CD4-positive, alpha-beta T cell (primary cell): ENCODE results near the gene TC2N. TPM values are rescaled to one million over a fixed set of nuclear protein-coding genes. Genes with fewer than 3 reads are reported as not detected.

Source experiments
- ATAC-seq: fragments of 200-7000 bp; cut with Tn5 transposase; one replicate; pipeline ENCODE4 v1.10.0; 2022; ENCODE audit warnings: mild to moderate bottlenecking; ENCODE audit not compliant: poor library complexity
- CTCF ChIA-PET: fragments of 350-600 bp; sonication (Branson Sonifier 250); formaldehyde crosslinking; loops from one replicate; lab custom pipeline; 2021; ENCODE audit warnings: antibody characterized with exemption, inconsistent platforms; lab: Charles Lee
- POLR2A ChIA-PET: fragments of 350-600 bp; sonication (Branson Sonifier 250); formaldehyde crosslinking; loops from one replicate; lab custom pipeline; 2021; ENCODE audit warnings: antibody characterized with exemption, inconsistent platforms; lab: Charles Lee
- DNase-seq, 14 experiments: peaks; one replicate each; pipeline ENCODE4 v3.0.0-alpha.2; 2013 to 2020; ENCODE audit warnings: mixed read lengths in 2 of 14
- H3K27ac ChIP-seq, 2 donors: one replicate each; pipeline versions ENCODE4 v1.5.1 to v1.7.0; 2013; ENCODE audit warnings: low read length in 2 of 2, low read depth in 1 of 2, mild to moderate bottlenecking in 1 of 2
- H3K27me3 ChIP-seq, 2 experiments: 1 replicate in 1 of 2; 2 replicates in 1 of 2; pipeline versions ENCODE4 v1.6.1 to v1.7.0; 2013; ENCODE audit warnings: low read length in 2 of 2, control low read depth in 1 of 2, mild to moderate bottlenecking in 1 of 2, moderate library complexity in 1 of 2; ENCODE audit not compliant: insufficient read depth in 2 of 2, control insufficient read depth in 1 of 2
- H3K36me3 ChIP-seq: one replicate; pipeline ENCODE4 v1.6.1; 2013; ENCODE audit warnings: low read length, control low read depth; ENCODE audit not compliant: insufficient read depth
- H3K4me1 ChIP-seq: one replicate; pipeline ENCODE4 v1.6.1; 2013; ENCODE audit warnings: low read length, control low read depth; ENCODE audit not compliant: insufficient read depth
- H3K4me3 ChIP-seq: one replicate; pipeline ENCODE4 v1.5.1; 2013; ENCODE audit warnings: mild to moderate bottlenecking, low read length, moderate library complexity
- H3K9me3 ChIP-seq, 2 experiments: 1 replicate in 1 of 2; 2 replicates in 1 of 2; pipeline versions ENCODE4 v1.6.1 to v1.7.0; 2013; ENCODE audit warnings: low read length in 2 of 2, mild to moderate bottlenecking in 2 of 2, control low read depth in 1 of 2, moderate library complexity in 1 of 2; ENCODE audit not compliant: control insufficient read depth in 1 of 2, insufficient read depth in 1 of 2
- H3K27ac Mint-ChIP-seq: one replicate; pipeline ENCODE4 v1.8.0; 2020; ENCODE audit warnings: mixed read lengths
- H3K27me3 Mint-ChIP-seq: one replicate; pipeline ENCODE4 v1.8.0; 2021; ENCODE audit warnings: mixed read lengths
- H3K36me3 Mint-ChIP-seq: one replicate; pipeline ENCODE4 v1.8.0; 2021; ENCODE audit warnings: low read depth, mixed read lengths
- H3K4me1 Mint-ChIP-seq: one replicate; pipeline ENCODE4 v1.8.0; 2021; ENCODE audit warnings: low read depth, mixed read lengths
- H3K4me3 Mint-ChIP-seq: one replicate; pipeline ENCODE4 v1.8.0; 2020; ENCODE audit warnings: mild to moderate bottlenecking, mixed read lengths
- H3K9me3 Mint-ChIP-seq: one replicate; pipeline ENCODE4 v1.8.0; 2020; ENCODE audit warnings: mixed read lengths
- CTCF ChIP-seq: fragments of 200-600 bp; IDR thresholded peaks from one replicate; pipeline ENCODE4 v1.8.0; 2022; ENCODE audit warnings: antibody characterized with exemption, mild to moderate bottlenecking
- intact Hi-C, 2 experiments: fragments of 100-400 bp; cut with DNase I in 1 of 2; cut with micrococcal nuclease in 1 of 2; formaldehyde crosslinking; loops; one replicate each; pipeline versions ENCODE4 v1.15.1 to v1.9.0; 2023 to 2025; cut with DNase I, micrococcal nuclease
- total RNA-seq, 174 experiments: library from RNA in 2 of 174; stranded (reverse) in 2 of 174; gene quantifications; one replicate each; pipeline ENCODE4 v1.2.3 and lab custom pipeline; 2021 to 2026

Gene TC2N
- total RNA-seq, 2 experiments from 2014 or later = 129 to 138 TPM

- CTCF ChIA-PET = interaction anchor here (0.7 kb wide), 1 partner anchor 17 kb away, joined by 3 read pairs; no protein-coding TSS in a partner anchor
- Histone ChIP-seq H3K9me3 (no peaks in the 10 kb centered on the region), H3K27ac (peak overlapping the region; percentile 31 to 40), H3K4me1 (peaks cover 53% of the 10 kb centered on the region), H3K4me3 (no peak overlapping the region), H3K36me3 (no peaks in the 10 kb centered on the region), H3K27me3 (no peaks in the 10 kb centered on the region)
- POLR2A ChIA-PET = interaction anchor here (1.0 to 5.3 kb wide), 5 partner anchors 17 to 27 kb away, joined by 5 to 45 read pairs (median 7); partner anchors contain the start of gene TC2N
- DNase-seq (peak in 2 of 14 experiments; percentile 25 to 33), ATAC-seq (no peak)
- TF ChIP-seq CTCF = no peak
- Mint-ChIP-seq H3K27me3 (no peaks in the 10 kb centered on the region), H3K27ac (peak overlapping the region; percentile 83), H3K4me1 (peaks cover 53% of the 10 kb centered on the region), H3K4me3 (peak overlapping the region; percentile 31), H3K36me3 (no peaks in the 10 kb centered on the region), H3K9me3 (no peaks in the 10 kb centered on the region)
- intact Hi-C loops = loop anchor here in 1 of 2 experiments (2.0 kb wide), 1 partner anchor 15 kb away; no protein-coding TSS in a partner anchor
Observed at GRCh38 chr14:91889477-91890211, 22.3 kb upstream of the TC2N start.

- Histone ChIP-seq H3K36me3 (no peaks in the 10 kb centered on the region), H3K4me1 (peaks cover 49% of the 10 kb centered on the region), H3K27ac (no peak overlapping the region), H3K9me3 (no peaks in the 10 kb centered on the region), H3K4me3 (no peak overlapping the region), H3K27me3 (no peaks in the 10 kb centered on the region)
- Mint-ChIP-seq H3K4me1 (peaks cover 58% of the 10 kb centered on the region), H3K4me3 (no peak overlapping the region), H3K27me3 (no peaks in the 10 kb centered on the region), H3K36me3 (no peaks in the 10 kb centered on the region), H3K9me3 (no peaks in the 10 kb centered on the region), H3K27ac (peak overlapping the region; percentile 55)
- ATAC-seq = no peak
- POLR2A ChIA-PET = interaction anchor here (0.7 to 1.3 kb wide), 2 partner anchors 16 to 22 kb away, joined by 3 to 5 read pairs; no protein-coding TSS in a partner anchor
- no peak for TF ChIP-seq CTCF
- intact Hi-C loops = loop anchor here in 1 of 2 experiments (2.0 kb wide), 1 partner anchor 14 kb away; no protein-coding TSS in a partner anchor
- no peak for DNase-seq
- CTCF ChIA-PET = no interaction called here
Observed at GRCh38 chr14:91888641-91889476, 21.5 kb upstream of the TC2N start.

GRCh38 chr14:91886961-91887360, 19.6 kb upstream of the TC2N start:
- no peaks in the 10 kb centered on the region for H3K36me3 ChIP-seq
- no peak overlapping the region for H3K27ac Mint-ChIP-seq
- CTCF ChIA-PET = no interaction called here

More at GRCh38 chr14:91886961-91887360, 19.6 kb upstream of the TC2N start:
- H3K4me1 Mint-ChIP-seq = peaks cover 46% of the 10 kb centered on the region
- Histone ChIP-seq H3K4me3 (no peak overlapping the region), H3K27me3 (no peaks in the 10 kb centered on the region), H3K27ac (no peak overlapping the region), H3K4me1 (peaks cover 32% of the 10 kb centered on the region), H3K9me3 (no peaks in the 10 kb centered on the region)
- intact Hi-C loops = no loop called here
- no peak for ATAC-seq
- no peak for TF ChIP-seq CTCF
- POLR2A ChIA-PET = no interaction called here
- no peak overlapping the region for H3K4me3 Mint-ChIP-seq
- DNase-seq = no peak
- H3K36me3 Mint-ChIP-seq = no peaks in the 10 kb centered on the region
- no peaks in the 10 kb centered on the region for H3K9me3 Mint-ChIP-seq
- no peaks in the 10 kb centered on the region for H3K27me3 Mint-ChIP-seq
